ENCODE measurements around the gene NOP10.

NOP10 gene

GRCh38 chr15:34330279-34330678 is 12.7 kb downstream of the NOP10 start:
- no peak for DNase-seq

DNA sequence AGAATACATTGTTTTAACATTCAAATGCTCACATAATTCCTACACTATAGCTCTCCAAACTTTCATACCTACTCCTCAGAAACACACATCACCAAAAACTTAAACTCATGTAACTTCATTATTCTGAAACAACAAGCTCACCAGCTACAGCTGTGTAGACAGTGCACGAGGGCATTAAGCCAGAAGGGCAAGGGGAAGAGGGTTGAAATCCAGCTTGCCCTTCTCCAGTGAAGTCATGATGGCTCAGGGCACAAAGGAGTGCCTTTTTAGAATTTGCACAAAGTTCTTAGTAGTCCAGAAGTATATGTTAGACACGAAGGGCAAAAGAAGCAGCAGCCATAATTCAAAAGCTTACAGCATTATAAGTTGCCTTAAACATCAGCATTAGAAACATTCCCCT is 13.9 kb downstream of the NOP10 start:
- DNase-seq = no peak

- no peak for DNase-seq
These were observed 15.0 kb downstream of the NOP10 start for GRCh38 chr15:34327906-34328305.

- no peak for DNase-seq
These were observed 17.6 kb downstream of the NOP10 start for GRCh38 chr15:34325368-34325767.

DNA sequence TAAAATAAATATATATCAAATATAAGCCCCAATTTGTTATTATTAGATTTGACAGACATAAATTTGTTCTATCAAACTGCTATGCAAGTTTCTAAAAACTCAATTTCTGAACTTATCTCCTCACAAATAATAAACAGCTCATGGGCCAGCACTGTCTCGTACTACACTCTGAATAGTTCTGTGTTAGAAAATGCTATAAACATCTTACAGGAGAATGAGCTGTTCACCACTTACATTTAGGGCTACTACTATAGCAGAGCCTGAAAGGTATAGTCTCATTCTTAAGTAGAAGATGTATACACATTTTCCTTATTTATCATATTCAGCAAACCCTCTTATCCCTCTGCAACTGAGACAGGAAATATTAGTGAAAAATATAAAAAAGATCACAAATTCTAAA is 18.0 kb downstream of the NOP10 start:
- no peak for DNase-seq

DNA sequence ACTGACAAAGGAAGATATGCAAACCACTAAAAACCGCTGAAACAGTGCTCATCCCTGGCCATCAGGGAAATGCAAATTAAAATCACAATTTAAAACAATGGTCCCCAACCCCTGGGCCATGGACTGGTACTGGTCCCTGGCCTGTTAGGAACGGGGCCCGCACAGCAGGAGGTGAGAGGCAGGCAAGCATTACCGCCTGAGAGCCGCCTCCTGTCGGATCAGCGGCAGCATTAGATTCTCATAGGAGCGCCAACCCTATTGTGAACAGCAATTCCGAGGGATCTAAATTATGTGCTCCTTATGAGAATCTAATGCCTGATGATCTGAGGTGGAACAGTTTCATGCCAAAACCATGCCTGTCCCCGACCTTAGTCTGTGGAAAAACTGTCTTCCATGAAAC is 19.7 kb downstream of the NOP10 start:
- no peak for DNase-seq

GRCh38 chr15:34318277-34319079 is 24.5 kb downstream of the NOP10 start:
- DNase-seq = no peak

- DNase-seq = no peak
These were observed 28.1 kb downstream of the NOP10 start for GRCh38 chr15:34314491-34315490.

GRCh38 chr15:34311563-34311962 is 31.4 kb downstream of the NOP10 start:
- DNase-seq = no peak

DNA sequence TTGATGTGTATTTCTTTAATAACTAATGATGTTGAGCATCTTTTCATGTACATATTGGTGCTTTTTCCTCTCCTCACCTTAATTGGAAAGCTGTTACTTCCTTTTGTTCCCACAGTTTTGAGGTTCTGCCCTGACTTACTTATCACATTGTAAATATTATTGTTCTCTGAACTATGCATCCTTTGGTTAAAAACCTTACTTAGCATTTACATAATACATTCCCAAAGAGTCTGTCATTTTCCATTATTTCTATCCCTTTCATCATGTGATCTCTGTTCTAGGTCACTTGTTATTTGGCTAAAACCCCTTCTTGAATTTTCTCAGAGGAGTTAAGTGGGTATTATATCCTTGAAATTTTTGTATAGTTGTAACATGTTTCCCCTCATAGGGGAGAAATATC is 38.3 kb downstream of the NOP10 start:
- DNase-seq = no peak

GRCh38 chr15:34301058-34301457 is 41.9 kb downstream of the NOP10 start:
- no peak for DNase-seq

GRCh38 chr15:34297059-34297458 is 45.9 kb downstream of the NOP10 start:
- DNase-seq = no peak

- DNase-seq = no peak
These were observed 50.3 kb downstream of the NOP10 start for GRCh38 chr15:34292621-34293020.
